Putamen (tissue), 1 donor: Measurements from ENCODE around the gene SNRNP27.
"Not testable (repeated sequence)": the region's sequence is repeated elsewhere in the genome, so short reads cannot be mapped to it uniquely, and the experiment has no call there.

Source experiments
- DNase-seq: peaks from one replicate; pipeline ENCODE4 v3.0.0-alpha.2; 2016; ENCODE audit warnings: low spot score

Gene SNRNP27

DNA sequence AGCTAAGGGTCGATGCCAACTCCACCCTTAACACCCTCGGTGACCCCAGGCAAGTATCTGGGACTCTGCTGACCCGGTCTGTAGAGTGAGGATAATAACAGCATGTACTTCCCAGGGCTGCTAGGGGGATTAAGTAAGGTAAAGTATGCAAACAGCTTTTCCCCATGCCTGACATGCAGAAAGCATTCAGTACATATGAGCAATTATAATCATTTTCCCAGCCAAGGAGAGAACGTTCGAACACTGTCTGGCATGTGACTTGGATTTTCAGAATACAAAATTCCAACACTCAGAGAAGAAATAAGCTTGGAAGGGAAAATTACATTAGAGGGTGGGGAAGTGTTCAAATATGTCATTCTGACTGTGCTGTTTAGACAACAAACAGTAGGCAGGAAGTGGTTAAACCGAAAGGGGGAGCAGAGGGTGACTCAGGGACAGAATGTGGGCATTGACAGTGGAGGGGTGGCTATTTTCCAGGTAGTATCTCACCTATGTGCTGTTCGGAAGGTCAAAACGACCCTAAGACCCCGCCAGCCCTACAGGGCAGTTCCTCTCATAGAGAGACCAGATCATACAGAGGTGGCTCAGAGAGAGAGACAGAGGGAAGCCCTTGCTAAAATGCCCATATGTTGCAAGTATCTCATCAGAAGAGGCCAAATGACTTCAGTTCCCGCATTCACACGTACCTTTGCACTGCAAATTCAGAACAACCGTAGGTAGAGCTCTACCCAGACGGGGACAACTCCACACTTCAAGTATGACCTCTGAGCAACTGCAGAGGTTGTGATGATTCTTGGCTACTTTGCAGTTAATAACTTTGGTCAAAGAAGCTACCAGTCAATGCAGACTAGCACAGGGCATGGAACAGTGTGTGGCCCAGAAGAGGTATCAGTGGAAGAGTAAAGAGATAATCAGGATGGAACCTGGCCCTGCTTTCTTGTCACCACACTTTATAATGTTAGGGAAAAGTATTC is 52.9 kb downstream of the SNRNP27 start:
- no peak for DNase-seq

DNA sequence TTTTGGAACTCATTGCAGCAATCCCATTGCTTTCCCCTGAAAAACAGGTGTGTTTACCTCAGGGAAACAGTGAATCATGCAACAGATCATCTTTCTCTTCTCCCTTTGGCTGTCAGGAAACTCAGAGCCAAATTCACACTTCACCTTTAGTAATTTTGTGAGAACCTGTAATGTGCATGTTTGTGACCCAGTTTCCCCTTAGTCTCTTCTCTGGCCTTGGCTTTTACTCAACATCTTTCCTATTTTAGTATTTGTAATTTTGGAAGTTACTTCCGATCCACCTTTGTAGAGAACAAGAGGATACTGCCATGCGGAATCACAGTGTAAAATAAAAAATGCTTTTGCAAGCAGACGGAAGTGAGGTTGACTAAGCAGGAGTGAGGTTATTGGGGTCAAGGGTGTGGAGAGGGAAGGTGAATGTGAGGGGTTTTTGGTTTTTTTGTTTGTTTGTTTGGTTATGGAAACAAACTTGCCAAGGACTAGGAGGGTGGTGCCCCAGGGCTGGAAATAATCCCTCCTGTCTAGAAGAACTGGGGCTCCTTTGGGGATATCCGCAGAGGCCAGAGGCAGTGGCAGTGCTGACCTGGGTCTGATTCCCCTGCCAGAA is 53.7 kb downstream of the SNRNP27 start:
- no peak for DNase-seq

DNA sequence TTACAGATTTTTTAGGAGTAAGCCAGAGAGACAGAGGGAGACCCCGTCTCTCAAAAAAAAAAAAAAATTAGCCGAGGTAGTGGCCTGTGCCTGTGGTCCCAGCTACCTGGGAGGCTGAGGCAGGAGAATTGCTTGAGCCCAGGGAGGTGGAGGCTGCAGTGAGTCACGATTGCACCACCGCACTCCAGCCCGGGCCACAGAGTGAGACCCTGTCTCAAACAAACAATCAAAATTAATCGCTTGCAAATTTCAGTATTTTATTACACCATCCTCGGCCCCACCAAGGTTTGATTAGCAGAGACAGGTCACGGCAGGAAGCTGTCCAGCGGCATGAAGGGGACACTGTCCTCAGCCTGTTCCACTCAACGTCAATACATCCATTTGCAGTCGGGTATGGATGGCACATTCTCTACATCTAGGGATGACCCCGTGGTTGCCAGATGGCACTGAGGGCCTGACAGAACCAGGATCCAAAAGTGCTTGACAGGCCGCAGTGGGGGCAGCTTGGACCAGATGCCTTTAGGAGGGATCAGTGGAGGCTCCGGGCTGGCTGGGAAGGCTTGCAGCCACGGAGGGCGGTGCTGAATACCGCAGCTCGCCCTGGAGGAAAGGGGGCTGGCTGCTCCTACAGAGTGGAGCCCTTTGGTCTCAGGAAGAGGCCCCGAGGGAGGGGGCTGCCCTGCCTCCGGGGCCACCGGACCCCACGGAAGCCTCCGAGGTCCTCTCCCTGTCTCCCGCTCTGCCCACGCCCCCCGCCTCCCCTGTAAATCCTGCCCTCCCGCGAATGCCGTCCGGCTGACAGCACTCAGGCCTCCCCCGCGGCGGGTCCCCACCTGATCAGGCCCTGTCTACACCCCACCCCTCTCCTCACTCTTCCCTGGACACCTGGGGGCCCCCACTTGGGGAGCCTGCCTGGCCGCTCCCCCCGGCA is 54.5 kb downstream of the SNRNP27 start:
- DNase-seq, result no peak

DNA sequence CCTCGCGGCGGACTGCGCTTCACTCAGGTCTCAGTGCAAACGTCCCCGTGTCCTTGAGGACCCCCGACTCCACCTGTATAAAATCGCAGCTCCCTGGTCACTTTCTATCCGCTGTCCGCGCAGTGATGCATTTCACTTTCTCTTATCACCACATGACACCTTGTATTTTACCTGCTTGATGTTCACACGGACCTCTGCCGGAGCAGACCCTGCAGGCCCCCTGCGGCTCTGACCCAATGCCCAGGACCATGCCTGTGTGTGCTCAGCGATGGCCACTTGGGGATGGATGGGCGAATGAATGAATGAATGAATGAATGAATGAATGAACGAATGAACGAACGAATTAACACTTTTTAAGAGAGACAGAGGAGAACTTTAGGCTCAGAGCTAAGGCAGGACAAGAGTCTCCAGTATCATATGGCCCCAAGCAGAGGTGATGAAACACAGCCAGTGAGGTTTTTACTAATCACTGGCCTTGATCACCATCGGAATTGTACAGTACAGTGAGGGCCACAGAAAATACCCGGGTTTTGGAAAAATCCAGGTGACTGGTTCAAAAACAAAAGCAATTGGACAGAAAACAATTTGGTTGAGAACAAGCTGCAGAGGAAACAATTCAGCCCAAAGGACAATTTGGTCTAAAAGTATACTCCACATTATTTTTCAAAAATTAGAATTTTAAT is 55.3 kb downstream of the SNRNP27 start:
- DNase-seq, result no peak

DNA sequence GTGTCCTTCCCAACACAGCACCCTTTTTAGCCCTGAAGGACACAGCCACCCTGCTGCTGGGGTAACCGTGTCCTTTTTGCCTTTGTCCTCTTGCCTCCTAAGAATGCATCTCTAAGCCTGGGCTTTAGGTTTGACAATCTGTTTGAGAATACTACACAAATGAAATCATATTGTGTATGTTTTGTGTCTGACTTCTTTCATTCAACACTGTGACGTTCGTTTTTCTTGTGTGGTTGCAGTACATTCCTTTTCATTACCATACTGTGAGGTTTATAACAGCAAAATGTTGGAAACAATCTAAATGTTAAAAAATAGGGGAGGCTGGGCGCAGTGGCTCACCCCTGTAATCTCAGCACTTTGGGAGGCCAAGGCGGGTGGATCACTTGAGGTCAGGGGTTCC is 56.5 kb downstream of the SNRNP27 start:
- no peak for DNase-seq

DNA sequence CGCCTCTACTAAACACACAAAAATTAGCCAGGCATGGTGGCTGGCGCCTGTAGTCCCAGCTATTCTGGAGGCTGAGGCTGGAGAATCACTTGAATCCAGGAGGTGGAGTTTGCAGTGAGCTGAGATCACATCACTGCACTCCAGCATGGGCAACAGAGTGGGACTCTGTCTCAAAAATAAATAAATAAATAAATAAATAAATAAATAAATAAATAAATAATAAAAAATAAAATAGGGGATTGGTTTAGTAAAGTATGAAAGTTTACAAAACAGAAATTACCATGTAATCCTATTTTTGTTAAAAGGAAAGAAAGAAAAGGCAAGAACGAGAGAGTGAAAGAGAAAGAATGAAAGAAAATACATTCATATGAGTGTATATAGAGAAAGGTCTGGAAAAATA is 56.9 kb downstream of the SNRNP27 start:
- not testable (repeated sequence) for DNase-seq

DNA sequence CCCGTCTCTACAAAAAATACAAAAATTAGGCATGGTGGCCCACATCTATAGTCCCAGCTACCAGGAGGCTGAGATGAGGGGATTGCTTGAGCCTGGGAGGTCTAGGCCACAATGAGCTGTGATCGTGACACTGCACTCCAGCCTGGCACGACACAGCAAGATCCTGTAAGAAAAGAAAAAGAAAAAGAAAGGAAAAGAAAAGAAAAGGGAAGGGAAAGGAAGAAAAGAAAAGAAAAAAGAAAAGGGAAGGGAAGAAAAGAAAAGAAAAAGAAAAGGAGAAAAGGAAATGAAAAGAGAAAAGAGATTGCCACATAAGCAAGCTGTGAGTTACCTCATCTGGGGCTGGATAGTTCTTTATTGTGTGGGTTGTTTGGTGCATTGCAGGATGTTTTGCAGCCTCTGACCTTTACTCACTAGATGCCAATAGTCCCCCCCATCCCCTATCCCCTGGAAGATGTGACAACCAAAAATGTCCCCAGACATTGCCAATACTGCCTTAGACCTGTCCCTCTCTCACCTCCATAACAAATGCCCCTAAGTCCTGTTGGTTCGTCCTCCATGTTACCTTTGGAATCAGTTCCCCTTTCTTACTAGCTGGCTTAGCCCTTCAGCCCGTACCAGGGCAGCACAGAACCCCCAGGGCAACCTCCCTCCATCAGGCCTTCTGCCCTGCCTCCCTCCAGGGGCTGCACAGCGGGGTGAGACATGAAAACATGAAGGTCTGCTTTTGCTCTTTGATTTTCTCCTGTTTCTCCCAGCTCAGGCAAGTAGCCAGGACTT is 58.8 kb downstream of the SNRNP27 start:
- no peak for DNase-seq

DNA sequence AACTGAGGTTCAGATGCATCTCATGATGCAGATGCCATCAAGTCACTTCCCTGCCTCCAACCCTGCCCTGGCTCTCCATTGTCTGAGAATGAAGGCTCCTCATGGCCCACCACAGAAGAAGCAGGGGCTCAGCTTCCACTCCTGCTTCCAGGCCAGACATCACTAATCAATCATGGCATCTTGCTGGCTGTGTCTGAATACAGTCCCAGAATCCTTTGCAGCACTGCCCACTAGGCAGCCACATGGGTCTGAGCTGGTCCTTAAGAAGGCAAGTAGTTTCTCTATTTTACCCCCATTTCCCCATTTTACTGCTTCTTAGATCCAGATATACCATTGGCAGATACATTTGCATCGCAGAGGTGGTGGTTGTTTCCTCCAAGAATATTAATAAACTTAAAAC is 60.3 kb downstream of the SNRNP27 start:
- DNase-seq, result no peak
